Stimulated activated naive CD8-positive, alpha-beta T cell treated with anti-CD3 and anti-CD28 coated beads, Interleukin-15, amount 100 ng/mL, for 72 hours (primary cell): ENCODE data around the gene FRMD6.
A peak's percentile ranks its signal among the peaks of the same experiment; 100 is the strongest.
"Not testable (repeated sequence)": the region's sequence is repeated elsewhere in the genome, so short reads cannot be mapped to it uniquely, and the experiment has no call there.

Experiments used
- ATAC-seq: fragments of 150-1000 bp; cut with Tn5 transposase; 2 replicates; pipeline ENCODE4 v1.10.0; 2021; ENCODE audit warnings: mild to moderate bottlenecking, moderate library complexity
- DNase-seq, 2 donors: peaks; one replicate each; pipeline ENCODE4 v3.0.0; 2021 to 2022
- H3K27ac Mint-ChIP-seq, 2 donors: one replicate each; pipeline ENCODE4 v1.8.0; 2022; ENCODE audit warnings: mild to moderate bottlenecking in 2 of 2, mixed read lengths in 2 of 2, moderate library complexity in 2 of 2
- H3K27me3 Mint-ChIP-seq: one replicate; pipeline ENCODE4 v1.8.0; 2022; ENCODE audit warnings: mixed read lengths
- H3K4me1 Mint-ChIP-seq: one replicate; pipeline ENCODE4 v1.8.0; 2022; ENCODE audit warnings: mild to moderate bottlenecking, mixed read lengths
- H3K4me3 Mint-ChIP-seq, 2 donors: one replicate each; pipeline ENCODE4 v1.8.0; 2022; ENCODE audit warnings: mild to moderate bottlenecking in 2 of 2, mixed read lengths in 2 of 2, moderate library complexity in 1 of 2
- H3K9me3 Mint-ChIP-seq, 2 donors: one replicate each; pipeline ENCODE4 v1.8.0; 2022; ENCODE audit warnings: mixed read lengths in 2 of 2

The FRMD6 gene

GRCh38 chr14:51750542-51750941, 98.8 kb downstream of the FRMD6 start:
- peaks cover 10% of the 10 kb centered on the region for H3K4me1 Mint-ChIP-seq
- no peak for ATAC-seq
- no peak overlapping the region for H3K27ac Mint-ChIP-seq
- H3K9me3 Mint-ChIP-seq: no peaks in the 10 kb centered on the region
- peaks cover 7% of the 10 kb centered on the region for H3K27me3 Mint-ChIP-seq
- DNase-seq: no peak
- H3K4me3 Mint-ChIP-seq: no peak overlapping the region

GRCh38 chr14:51751611-51752345, 100.1 kb downstream of the FRMD6 start:
- not testable (repeated sequence) for H3K27me3 Mint-ChIP-seq, H3K4me1 Mint-ChIP-seq, H3K9me3 Mint-ChIP-seq, H3K4me3 Mint-ChIP-seq, ATAC-seq, DNase-seq
- peak overlapping the region in 1 of 2 donors; percentile 27 for H3K27ac Mint-ChIP-seq

GRCh38 chr14:51757756-51758155, 106.0 kb downstream of the FRMD6 start:
- ATAC-seq, H3K4me3 Mint-ChIP-seq, H3K27ac Mint-ChIP-seq, H3K4me1 Mint-ChIP-seq, H3K9me3 Mint-ChIP-seq, DNase-seq: not testable (repeated sequence)
- peaks cover 19% of the 10 kb centered on the region for H3K27me3 Mint-ChIP-seq

- Mint-ChIP-seq H3K27me3 (peaks cover 25% of the 10 kb centered on the region), H3K4me1 (peaks cover 8% of the 10 kb centered on the region), H3K27ac (no peak overlapping the region), H3K4me3 (no peak overlapping the region), H3K9me3 (no peaks in the 10 kb centered on the region)
- DNase-seq: no peak
- ATAC-seq: peak; percentile 48
Observed at GRCh38 chr14:51759950-51760349, 108.2 kb downstream of the FRMD6 start.

GRCh38 chr14:51765726-51766125, 114.0 kb downstream of the FRMD6 start:
- not testable (repeated sequence) for ATAC-seq, H3K4me3 Mint-ChIP-seq, H3K27ac Mint-ChIP-seq, DNase-seq, H3K9me3 Mint-ChIP-seq, H3K4me1 Mint-ChIP-seq
- peaks cover 30% of the 10 kb centered on the region for H3K27me3 Mint-ChIP-seq

- not testable (repeated sequence) for H3K4me3 Mint-ChIP-seq, ATAC-seq, H3K27ac Mint-ChIP-seq, H3K9me3 Mint-ChIP-seq, H3K4me1 Mint-ChIP-seq, DNase-seq
- peaks cover 30% of the 10 kb centered on the region for H3K27me3 Mint-ChIP-seq
Observed at GRCh38 chr14:51766586-51766985, 114.9 kb downstream of the FRMD6 start.

- H3K9me3 Mint-ChIP-seq, DNase-seq, H3K4me1 Mint-ChIP-seq, H3K4me3 Mint-ChIP-seq, ATAC-seq: not testable (repeated sequence)
- Mint-ChIP-seq H3K27me3 (peaks cover 17% of the 10 kb centered on the region), H3K27ac (peak overlapping the region in 1 of 2 donors; percentile 8)
Observed at GRCh38 chr14:51769261-51769660, 117.6 kb downstream of the FRMD6 start.

GRCh38 chr14:51774209-51774608, 122.5 kb downstream of the FRMD6 start:
- ATAC-seq (peak; percentile 72), DNase-seq (peak in 1 of 2 donors; percentile 26)
- H3K9me3 Mint-ChIP-seq: no peaks in the 10 kb centered on the region
- H3K27me3 Mint-ChIP-seq: peaks cover 12% of the 10 kb centered on the region
- peaks cover 8% of the 10 kb centered on the region for H3K4me1 Mint-ChIP-seq
- peak overlapping the region in 1 of 2 donors; percentile 35 for H3K27ac Mint-ChIP-seq
- no peak overlapping the region for H3K4me3 Mint-ChIP-seq

- H3K4me3 Mint-ChIP-seq: peak overlapping the region in 1 of 2 donors; percentile 47
- peaks cover 12% of the 10 kb centered on the region for H3K27me3 Mint-ChIP-seq
- ATAC-seq (peak; percentile 64), DNase-seq (peak; percentile 12 to 39)
- peak overlapping the region in 1 of 2 donors; percentile 65 for H3K27ac Mint-ChIP-seq
- peaks cover 23% of the 10 kb centered on the region for H3K4me1 Mint-ChIP-seq
- H3K9me3 Mint-ChIP-seq: no peaks in the 10 kb centered on the region
Observed at GRCh38 chr14:51776102-51776894, 124.6 kb downstream of the FRMD6 start.

GRCh38 chr14:51780006-51780692, 128.4 kb downstream of the FRMD6 start:
- Mint-ChIP-seq H3K4me1 (peaks cover 28% of the 10 kb centered on the region), H3K9me3 (peaks cover 3 to 6% of the 10 kb centered on the region in 2 donors), H3K4me3 (peak overlapping the region; percentile 66 to 72), H3K27ac (peak overlapping the region; percentile 3 to 90), H3K27me3 (peaks cover 19% of the 10 kb centered on the region)
- ATAC-seq (peak; percentile 73), DNase-seq (peak; percentile 69)
